Muscle layer of colon (tissue), 2 donors: ENCODE data around the gene UBE2F.
"Not testable (repeated sequence)": the region's sequence is repeated elsewhere in the genome, so short reads cannot be mapped to it uniquely, and the experiment has no call there.

ENCODE experiments used
- H3K27ac ChIP-seq: one replicate; pipeline ENCODE4 v1.7.0; 2013; ENCODE audit warnings: low read depth, mild to moderate bottlenecking, low read length, moderate library complexity
- H3K27me3 ChIP-seq, 2 donors: one replicate each; pipeline ENCODE4 v1.7.0; 2013; ENCODE audit warnings: low read length in 2 of 2, mild to moderate bottlenecking in 2 of 2; ENCODE audit not compliant: insufficient read depth in 2 of 2, control insufficient read depth in 1 of 2
- H3K36me3 ChIP-seq: one replicate; pipeline ENCODE4 v1.7.0; 2013; ENCODE audit warnings: mild to moderate bottlenecking, low read length; ENCODE audit not compliant: insufficient read depth
- H3K4me1 ChIP-seq: one replicate; pipeline ENCODE4 v1.7.0; 2013; ENCODE audit warnings: mild to moderate bottlenecking, low read length; ENCODE audit not compliant: insufficient read depth
- H3K4me3 ChIP-seq, 2 donors: one replicate each; pipeline ENCODE4 v1.7.0; 2013; ENCODE audit warnings: low read length in 2 of 2, low read depth in 1 of 2, mild to moderate bottlenecking in 1 of 2, moderate library complexity in 1 of 2
- H3K9ac ChIP-seq: one replicate; pipeline ENCODE4 v1.7.0; 2013; ENCODE audit warnings: low read length
- H3K9me3 ChIP-seq: one replicate; pipeline ENCODE4 v1.7.0; 2013; ENCODE audit warnings: mild to moderate bottlenecking, low read length
- donor health status: abdominal sarcoma.
- donor health status: Adenocarcinoma of cecum.

The UBE2F gene

DNA sequence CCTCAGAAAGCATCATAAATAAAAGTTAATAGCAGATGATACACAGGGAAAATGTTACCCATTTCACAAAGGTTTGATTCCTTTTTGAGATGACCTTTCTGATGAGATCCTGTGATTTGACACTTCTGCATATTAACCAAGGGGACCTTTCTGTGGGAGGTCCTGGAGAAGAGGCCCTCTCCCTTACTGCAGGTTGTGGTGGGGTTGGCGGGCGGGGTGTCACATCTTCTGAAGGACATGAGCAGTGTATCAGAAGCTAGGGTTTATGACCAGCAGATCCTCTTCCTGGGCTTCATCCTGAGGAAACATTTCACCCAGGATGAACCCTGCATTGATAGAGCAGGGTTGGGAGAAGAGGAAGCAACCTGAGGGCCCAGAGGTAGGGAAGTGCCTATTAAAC lies 56.8 kb downstream of the UBE2F start:
- no peaks in the 10 kb centered on the region for H3K9me3 ChIP-seq
- H3K36me3 ChIP-seq: peaks cover 10% of the 10 kb centered on the region
- no peaks in the 10 kb centered on the region for H3K4me1 ChIP-seq
- H3K27ac ChIP-seq: no peak overlapping the region
- H3K9ac ChIP-seq: no peak overlapping the region
- H3K27me3 ChIP-seq: no peaks in the 10 kb centered on the region
- H3K4me3 ChIP-seq: no peak overlapping the region

DNA sequence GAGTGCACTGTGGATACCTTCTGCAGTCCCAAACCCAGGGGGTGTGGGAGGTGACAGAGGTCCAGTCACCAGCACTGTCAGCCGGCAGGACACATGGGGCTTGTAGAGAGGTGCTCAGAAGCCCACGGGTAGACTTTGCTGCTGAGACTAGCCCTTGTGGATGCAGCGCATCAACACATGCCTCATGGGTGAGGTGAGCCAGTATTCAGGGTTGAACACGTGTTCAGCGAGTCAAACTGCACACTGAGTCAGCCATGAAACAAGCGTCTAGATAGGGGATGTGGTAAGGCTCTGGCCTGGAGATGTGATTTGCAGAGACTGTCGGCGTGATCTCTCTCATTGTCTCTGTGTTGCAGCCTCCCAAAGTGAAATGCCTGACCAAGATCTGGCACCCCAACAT lies 58.2 kb downstream of the UBE2F start:
- Histone ChIP-seq H3K27ac (no peak overlapping the region), H3K36me3 (peaks cover 12% of the 10 kb centered on the region)

DNA sequence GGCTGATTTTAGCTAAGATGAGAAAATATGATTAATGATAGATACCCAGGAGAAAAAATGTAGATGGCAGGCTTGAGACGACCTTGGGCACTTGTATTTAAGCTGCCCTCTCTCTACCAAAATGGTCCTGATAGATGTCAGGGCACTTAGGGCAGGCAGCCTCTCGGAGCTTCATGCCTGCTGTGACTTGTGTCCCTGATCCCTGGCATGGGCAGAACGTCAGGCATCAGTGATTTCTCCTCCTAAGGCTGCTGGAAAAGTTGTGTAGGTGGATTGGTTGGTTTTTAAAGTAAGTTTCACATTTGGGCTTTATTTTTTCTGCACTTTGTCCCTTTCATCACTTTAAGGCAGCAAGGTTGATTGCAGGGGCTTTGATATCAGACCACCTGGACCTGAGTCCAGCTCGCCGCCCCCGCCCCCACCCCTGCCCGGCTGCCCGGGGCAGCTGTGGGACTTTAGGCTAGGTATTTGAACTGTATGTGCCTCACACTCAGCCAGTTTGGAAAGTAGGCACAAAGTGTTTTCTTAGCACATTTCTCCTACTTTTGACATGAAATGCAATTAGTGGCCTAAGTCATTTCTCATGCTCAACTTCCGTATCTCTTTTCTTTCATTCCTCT lies 59.0 kb downstream of the UBE2F start:
- Histone ChIP-seq H3K27me3 (no peaks in the 10 kb centered on the region), H3K27ac (no peak overlapping the region), H3K4me1 (no peaks in the 10 kb centered on the region), H3K9me3 (no peaks in the 10 kb centered on the region), H3K4me3 (no peak overlapping the region), H3K36me3 (peaks cover 20% of the 10 kb centered on the region), H3K9ac (no peak overlapping the region)

More for the DNA sequence above, 58.2 kb downstream of the UBE2F start:
- H3K9ac ChIP-seq: no peak overlapping the region
- no peaks in the 10 kb centered on the region for H3K27me3 ChIP-seq
- no peak overlapping the region for H3K4me3 ChIP-seq
- H3K9me3 ChIP-seq: no peaks in the 10 kb centered on the region
- no peaks in the 10 kb centered on the region for H3K4me1 ChIP-seq

DNA sequence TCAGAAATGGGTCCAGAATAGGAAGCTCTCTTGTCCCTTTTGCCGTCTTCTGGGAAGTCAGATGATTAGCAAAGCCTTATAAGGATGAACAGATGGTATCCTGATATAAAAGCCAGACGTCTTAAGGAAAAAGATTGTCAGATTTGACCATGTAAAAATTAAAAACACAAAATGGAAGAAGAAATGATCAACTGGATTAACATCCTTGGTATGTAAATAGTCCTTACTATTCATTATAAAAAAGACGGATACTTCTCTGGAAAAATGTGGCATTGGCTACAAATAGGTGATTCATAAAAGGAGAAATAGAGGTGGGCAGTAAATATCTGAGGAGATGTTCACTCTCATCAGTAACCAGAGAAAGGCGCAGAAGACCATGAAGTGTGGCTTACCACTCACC lies 60.2 kb downstream of the UBE2F start:
- H3K9me3 ChIP-seq: no peaks in the 10 kb centered on the region
- H3K27me3 ChIP-seq: no peaks in the 10 kb centered on the region
- H3K4me3 ChIP-seq: no peak overlapping the region
- H3K4me1 ChIP-seq: no peaks in the 10 kb centered on the region
- no peak overlapping the region for H3K9ac ChIP-seq
- peaks cover 22% of the 10 kb centered on the region for H3K36me3 ChIP-seq
- no peak overlapping the region for H3K27ac ChIP-seq

DNA sequence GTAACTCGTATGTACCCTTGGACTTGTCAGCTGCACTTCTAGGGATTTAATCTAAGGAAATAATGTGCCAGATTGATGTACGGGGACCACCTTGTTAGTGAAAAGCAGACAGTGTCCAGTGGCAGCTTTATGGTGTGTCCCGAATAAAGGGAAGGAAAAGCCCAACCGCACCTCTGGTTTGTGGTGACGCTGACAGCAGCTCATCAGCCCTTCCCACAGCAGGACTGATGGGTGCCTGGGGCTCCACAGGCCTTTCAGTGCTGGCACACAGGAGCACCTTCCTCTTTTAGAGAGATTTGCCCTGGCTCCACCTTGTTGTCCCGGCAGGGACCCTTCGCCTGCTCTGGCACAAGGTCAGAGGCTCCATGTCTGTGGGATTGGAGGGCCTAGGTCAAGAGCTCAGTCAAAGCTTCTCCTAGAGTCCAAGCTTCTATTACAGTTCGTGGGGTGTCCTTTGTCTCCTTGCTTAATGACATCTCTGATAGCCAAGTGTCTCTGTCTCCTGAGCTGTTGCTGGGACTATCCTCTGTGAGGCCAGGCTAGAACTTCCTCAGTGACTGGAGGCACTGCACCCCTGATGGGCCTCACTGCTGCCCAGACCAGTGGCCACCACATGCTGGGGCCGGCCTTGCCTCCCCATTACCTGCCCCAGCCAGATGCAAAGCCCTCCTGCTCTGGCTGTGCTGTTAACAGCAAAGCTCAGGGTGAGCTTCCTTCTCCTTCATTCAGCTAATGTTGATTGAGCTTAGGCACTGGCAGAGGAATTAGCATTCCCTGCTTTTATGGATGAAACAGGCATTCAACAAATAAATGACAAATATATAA lies 61.0 kb downstream of the UBE2F start:
- Histone ChIP-seq H3K9me3 (no peaks in the 10 kb centered on the region), H3K36me3 (peaks cover 22% of the 10 kb centered on the region), H3K9ac (no peak overlapping the region), H3K27ac (no peak overlapping the region), H3K4me3 (no peak overlapping the region), H3K27me3 (no peaks in the 10 kb centered on the region), H3K4me1 (no peaks in the 10 kb centered on the region)

DNA sequence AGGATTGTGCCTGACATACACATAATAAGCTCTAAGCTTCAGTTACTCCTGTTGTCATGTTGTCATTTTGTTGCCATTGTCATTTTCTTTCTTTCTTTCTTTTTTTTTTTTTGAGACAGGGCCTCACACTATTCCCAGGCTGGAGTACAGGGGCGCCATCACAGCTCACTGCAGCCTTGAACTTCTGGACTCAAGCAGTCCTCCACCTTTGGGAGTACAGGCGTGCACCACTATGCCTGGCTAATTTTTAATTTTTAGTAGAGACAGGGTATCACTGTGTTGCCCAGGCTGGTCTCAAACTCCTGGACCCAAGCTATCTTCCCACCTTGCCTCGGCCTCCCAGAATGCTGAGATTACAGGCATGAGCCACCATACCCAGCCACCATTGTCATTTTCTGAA lies 63.0 kb downstream of the UBE2F start:
- H3K36me3 ChIP-seq: peaks cover 28% of the 10 kb centered on the region

DNA sequence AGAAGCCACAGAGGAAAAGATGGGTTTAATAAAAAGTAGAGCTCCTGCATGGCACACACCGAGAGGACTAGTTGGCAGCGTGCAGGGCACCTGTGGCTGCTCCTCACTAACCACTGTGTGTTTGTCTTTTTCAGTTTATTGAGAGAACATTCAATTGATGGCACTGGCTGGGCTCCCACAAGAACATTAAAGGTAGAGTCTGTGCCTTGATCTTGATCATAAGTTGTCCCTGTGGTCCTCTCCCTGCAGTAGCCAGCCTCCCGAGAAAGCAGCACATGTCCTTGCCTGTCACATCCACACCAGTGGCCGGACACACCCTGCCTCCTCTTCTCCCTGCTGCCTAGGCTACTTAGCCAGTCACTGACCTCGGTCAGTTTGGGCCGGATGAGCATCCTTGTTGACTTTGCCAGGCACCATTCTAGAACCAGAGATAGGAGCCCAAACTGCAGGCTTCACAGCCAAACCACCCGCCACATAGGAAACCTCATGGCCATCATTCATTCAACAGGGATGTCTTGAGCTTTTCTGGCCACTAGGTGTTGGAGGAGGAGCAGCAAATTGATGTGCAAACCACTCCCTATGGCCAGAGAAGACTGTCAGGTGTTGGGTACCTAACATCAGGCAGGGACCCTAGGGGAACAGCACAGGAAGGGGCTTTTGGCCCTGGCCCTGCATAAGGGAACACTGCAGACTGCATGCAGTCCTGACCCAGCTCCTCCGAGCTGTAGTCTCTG lies 63.8 kb downstream of the UBE2F start:
- H3K9ac ChIP-seq: no peak overlapping the region
- no peaks in the 10 kb centered on the region for H3K9me3 ChIP-seq
- no peak overlapping the region for H3K27ac ChIP-seq
- peaks cover 32% of the 10 kb centered on the region for H3K36me3 ChIP-seq
- no peaks in the 10 kb centered on the region for H3K27me3 ChIP-seq
- no peak overlapping the region for H3K4me3 ChIP-seq
- no peaks in the 10 kb centered on the region for H3K4me1 ChIP-seq

More for the DNA sequence above, 63.0 kb downstream of the UBE2F start:
- Histone ChIP-seq H3K27ac (no peak overlapping the region), H3K4me1 (no peaks in the 10 kb centered on the region), H3K27me3 (no peaks in the 10 kb centered on the region), H3K9ac (no peak overlapping the region), H3K4me3 (no peak overlapping the region), H3K9me3 (no peaks in the 10 kb centered on the region)

DNA sequence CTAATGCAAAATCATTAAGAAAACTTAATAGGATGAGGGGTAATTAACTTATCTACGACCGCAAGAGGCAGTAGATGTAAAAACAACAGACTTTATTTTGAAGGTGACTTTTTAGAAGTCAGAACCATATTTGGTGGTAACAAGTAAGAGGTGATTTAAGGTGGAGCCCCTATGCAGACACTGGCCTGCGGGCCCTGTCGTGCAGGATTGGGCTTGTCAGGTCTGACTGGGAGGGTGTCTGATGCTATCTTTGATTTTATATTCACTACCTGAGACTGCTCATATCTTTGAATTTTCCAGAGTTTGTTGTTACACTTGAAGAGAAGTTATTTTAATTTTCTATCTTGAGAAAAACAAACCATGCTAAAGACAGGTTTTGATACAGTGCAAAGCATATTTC lies 64.9 kb downstream of the UBE2F start:
- peaks cover 41% of the 10 kb centered on the region for H3K36me3 ChIP-seq
- H3K27me3 ChIP-seq: no peaks in the 10 kb centered on the region

DNA sequence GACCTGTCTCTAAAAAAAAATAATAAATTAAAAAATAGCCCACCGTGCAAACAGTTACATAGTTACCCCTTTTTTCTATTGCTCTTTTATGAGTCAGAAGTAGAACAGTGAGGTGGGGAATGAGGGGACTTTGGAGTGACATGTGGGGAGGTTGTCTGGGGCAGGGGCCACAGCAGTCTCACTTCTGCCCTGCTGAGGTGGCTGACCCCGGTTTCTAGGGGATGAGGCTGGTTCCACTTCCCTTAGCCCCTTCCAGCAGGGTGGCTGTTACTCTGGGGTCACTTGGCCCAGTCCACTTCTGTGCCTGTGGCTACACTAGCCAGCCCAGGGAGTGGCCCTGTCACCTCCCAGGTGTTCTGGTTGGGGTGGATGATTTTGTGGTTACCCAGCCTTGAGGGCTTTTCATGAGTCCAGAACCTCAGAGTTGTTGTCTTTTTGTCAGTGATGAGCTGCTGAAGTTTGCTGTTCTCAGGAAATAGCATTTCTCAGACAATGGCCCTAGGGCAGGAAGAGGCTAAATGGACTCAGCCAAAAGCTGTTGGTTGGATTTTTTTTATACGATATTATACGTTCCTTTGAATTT lies 66.0 kb downstream of the UBE2F start:
- no peaks in the 10 kb centered on the region for H3K9me3 ChIP-seq
- H3K4me3 ChIP-seq: no peak overlapping the region
- H3K27ac ChIP-seq: no peak overlapping the region
- no peak overlapping the region for H3K9ac ChIP-seq
- H3K4me1 ChIP-seq: no peaks in the 10 kb centered on the region
- no peaks in the 10 kb centered on the region for H3K27me3 ChIP-seq
- H3K36me3 ChIP-seq: peaks cover 44% of the 10 kb centered on the region

More for the DNA sequence above, 64.9 kb downstream of the UBE2F start:
- Histone ChIP-seq H3K9ac (no peak overlapping the region), H3K4me3 (no peak overlapping the region), H3K9me3 (no peaks in the 10 kb centered on the region), H3K27ac (no peak overlapping the region), H3K4me1 (no peaks in the 10 kb centered on the region)

DNA sequence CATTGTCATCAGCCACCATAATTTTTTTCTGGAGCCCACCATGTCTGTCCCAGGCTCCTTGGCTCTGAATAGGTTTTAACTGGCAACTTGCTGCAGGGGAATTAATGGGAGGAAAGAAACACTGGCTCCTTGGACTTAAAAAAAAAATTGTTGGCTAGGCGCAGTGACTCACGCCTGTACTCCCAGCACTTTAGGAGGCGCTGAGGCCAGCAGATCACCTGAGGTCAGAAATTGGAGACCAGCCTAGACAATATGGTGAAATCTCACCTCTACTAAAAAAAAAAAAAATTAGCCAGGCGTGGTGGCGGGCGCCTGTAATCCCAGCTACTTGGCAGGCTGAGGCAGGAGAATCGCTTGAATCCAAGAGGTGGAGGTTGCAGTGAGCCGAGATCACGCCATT lies 67.2 kb downstream of the UBE2F start:
- peaks cover 48% of the 10 kb centered on the region for H3K36me3 ChIP-seq
- not testable (repeated sequence) for H3K9me3 ChIP-seq, H3K27ac ChIP-seq, H3K4me3 ChIP-seq, H3K9ac ChIP-seq, H3K27me3 ChIP-seq, H3K4me1 ChIP-seq

DNA sequence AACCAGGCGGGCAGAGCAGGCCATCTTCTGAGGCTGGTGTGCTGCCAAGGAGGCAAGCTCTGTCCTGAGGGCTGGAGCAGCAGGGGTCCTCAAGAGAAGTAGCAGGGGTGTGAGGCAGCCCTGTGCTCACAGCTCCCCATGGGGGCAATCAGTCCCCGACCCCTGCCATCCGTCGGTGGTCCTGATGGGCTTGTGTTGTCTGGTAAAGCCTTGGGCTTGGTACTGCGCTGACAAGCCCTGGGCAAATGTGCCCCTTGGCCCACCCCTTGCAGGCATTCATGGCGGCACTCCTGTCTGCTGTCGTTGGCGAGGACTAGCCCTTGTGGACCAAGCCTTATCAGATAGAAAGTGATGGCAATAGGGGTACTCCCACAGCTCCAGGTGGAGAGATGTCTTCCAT lies 71.4 kb downstream of the UBE2F start:
- Histone ChIP-seq H3K4me1 (no peaks in the 10 kb centered on the region), H3K9me3 (no peaks in the 10 kb centered on the region), H3K27me3 (no peaks in the 10 kb centered on the region), H3K36me3 (peaks cover 71% of the 10 kb centered on the region), H3K27ac (no peak overlapping the region), H3K4me3 (no peak overlapping the region), H3K9ac (no peak overlapping the region)
